OCI-LY1 (cell line): ENCODE data around the gene POLR2E.

Source experiments
- H2AFZ ChIP-seq: fragments of 200-600 bp; sonication (generic), shearing (Covaris generic); 2 replicates; pipeline ENCODE4 v1.6.0; 2014; ENCODE audit warnings: antibody characterized with exemption, mild to moderate bottlenecking, low read length
- H3F3A ChIP-seq: fragments of 200-600 bp; sonication (generic), shearing (Covaris generic); 2 replicates; pipeline ENCODE4 v1.6.0; 2014; ENCODE audit warnings: mild to moderate bottlenecking, antibody characterized with exemption, low read length, moderate library complexity; ENCODE audit not compliant: insufficient read depth
- H3K27ac ChIP-seq: fragments of 200-600 bp; sonication (generic); 2 replicates; pipeline ENCODE4 v1.5.1; 2014; ENCODE audit warnings: low read length, mixed run types, mild to moderate bottlenecking, low read depth; ENCODE audit not compliant: poor library complexity, severe bottlenecking
- H3K27me3 ChIP-seq: fragments of 200-600 bp; sonication (generic); 2 replicates; pipeline ENCODE4 v1.6.0; 2014; ENCODE audit warnings: antibody characterized with exemption, mild to moderate bottlenecking, low read length, moderate library complexity; ENCODE audit not compliant: insufficient read depth
- H3K36me3 ChIP-seq: fragments of 200-600 bp; sonication (generic); 2 replicates; pipeline ENCODE4 v1.6.1; 2014; ENCODE audit warnings: mild to moderate bottlenecking, antibody characterized with exemption, low read length, moderate library complexity, mixed read lengths; ENCODE audit not compliant: insufficient read depth
- H3K4me1 ChIP-seq: fragments of 200-600 bp; sonication (generic); 2 replicates; pipeline ENCODE4 v1.5.1; 2014; ENCODE audit warnings: mild to moderate bottlenecking, low read length, moderate library complexity; ENCODE audit not compliant: insufficient read depth, severe bottlenecking
- H3K4me2 ChIP-seq: fragments of 200-600 bp; sonication (generic), shearing (Covaris generic); 2 replicates; pipeline ENCODE4 v1.6.1; 2014; ENCODE audit warnings: low read length
- H3K4me3 ChIP-seq: fragments of 200-600 bp; sonication (generic); 2 replicates; pipeline ENCODE4 v1.5.1; 2014; ENCODE audit warnings: low read length, low read depth, mild to moderate bottlenecking, mixed read lengths; ENCODE audit not compliant: poor library complexity, severe bottlenecking
- H3K79me2 ChIP-seq: fragments of 200-600 bp; shearing (Covaris generic); 2 replicates; pipeline ENCODE4 v1.6.1; 2016; ENCODE audit warnings: mixed run types, low read length, mixed read lengths; ENCODE audit not compliant: insufficient read depth
- H3K9ac ChIP-seq: fragments of 200-600 bp; sonication (generic), shearing (Covaris generic); 2 replicates; pipeline ENCODE4 v1.6.1; 2014; ENCODE audit warnings: mild to moderate bottlenecking, low read length, mixed read lengths
- H3K9me2 ChIP-seq: fragments of 200-600 bp; sonication (generic), shearing (Covaris generic); 2 replicates; pipeline ENCODE4 v1.6.1; 2014; ENCODE audit warnings: low read depth, mild to moderate bottlenecking, low read length, mixed read lengths
- H3K9me3 ChIP-seq: fragments of 200-600 bp; shearing (Covaris generic); 2 replicates; pipeline ENCODE4 v1.6.1; 2014; ENCODE audit warnings: low read length, mixed read lengths
- H4K20me1 ChIP-seq: fragments of 200-600 bp; sonication (generic), shearing (Covaris generic); 2 replicates; pipeline ENCODE4 v1.6.0; 2016; ENCODE audit warnings: mild to moderate bottlenecking, low read length; ENCODE audit not compliant: insufficient read depth
- CTCF ChIP-seq: fragments of 200-600 bp; sonication (generic), shearing (Covaris generic); IDR thresholded peaks from 2 replicates; pipeline ENCODE4 v1.5.1; 2017; ENCODE audit warnings: mild to moderate bottlenecking, antibody characterized with exemption, low read length, moderate library complexity, mixed read lengths
- EZH2 ChIP-seq: fragments of 200-600 bp; sonication (generic), shearing (Covaris generic); IDR thresholded peaks from 2 replicates; pipeline ENCODE4 v1.8.0; 2017; ENCODE audit warnings: borderline replicate concordance, mixed run types, mild to moderate bottlenecking, antibody characterized with exemption, low read length, moderate library complexity, mixed read lengths

POLR2E gene

GRCh38 chr19:1113030-1113985, 18.1 kb upstream of the POLR2E start:
- no peaks in the 10 kb centered on the region for H3K9me3 ChIP-seq
- H3K4me3 ChIP-seq = no peak overlapping the region
- no peaks in the 10 kb centered on the region for H3K9me2 ChIP-seq
- no peaks in the 10 kb centered on the region for H3K79me2 ChIP-seq
- H4K20me1 ChIP-seq = no peaks in the 10 kb centered on the region
- no peaks in the 10 kb centered on the region for H3K27me3 ChIP-seq
- peaks cover 16% of the 10 kb centered on the region for H3K36me3 ChIP-seq
- H3K27ac ChIP-seq = no peak overlapping the region
- H3K9ac ChIP-seq = no peak overlapping the region
- peaks cover 3% of the 10 kb centered on the region for H3K4me1 ChIP-seq
- H3F3A ChIP-seq = no peaks in the 10 kb centered on the region
- H2AFZ ChIP-seq = no peak overlapping the region
- TF ChIP-seq CTCF (peak; percentile 78), EZH2 (no peak)
- H3K4me2 ChIP-seq = no peak overlapping the region

GRCh38 chr19:1112268-1113029, 17.3 kb upstream of the POLR2E start:
- TF ChIP-seq CTCF (no peak), EZH2 (no peak)
- H3K9ac ChIP-seq = no peak overlapping the region
- H3K4me3 ChIP-seq = no peak overlapping the region
- H3K4me2 ChIP-seq = no peak overlapping the region
- H3K4me1 ChIP-seq = peaks cover 8% of the 10 kb centered on the region
- peaks cover 19% of the 10 kb centered on the region for H3K36me3 ChIP-seq
- H2AFZ ChIP-seq = no peak overlapping the region
- no peak overlapping the region for H3K27ac ChIP-seq
- H3K9me3 ChIP-seq = no peaks in the 10 kb centered on the region
- no peaks in the 10 kb centered on the region for H3K79me2 ChIP-seq
- H4K20me1 ChIP-seq = no peaks in the 10 kb centered on the region
- H3K27me3 ChIP-seq = no peaks in the 10 kb centered on the region
- H3F3A ChIP-seq = no peaks in the 10 kb centered on the region
- no peaks in the 10 kb centered on the region for H3K9me2 ChIP-seq

GRCh38 chr19:1111641-1112267, 16.6 kb upstream of the POLR2E start:
- H3K27ac ChIP-seq = no peak overlapping the region
- H3K4me3 ChIP-seq = no peak overlapping the region
- no peak overlapping the region for H2AFZ ChIP-seq
- peaks cover 14% of the 10 kb centered on the region for H3K36me3 ChIP-seq
- H3F3A ChIP-seq = no peaks in the 10 kb centered on the region
- H3K4me2 ChIP-seq = no peak overlapping the region
- no peaks in the 10 kb centered on the region for H4K20me1 ChIP-seq
- no peak overlapping the region for H3K9ac ChIP-seq
- no peaks in the 10 kb centered on the region for H3K9me2 ChIP-seq
- peaks cover 12% of the 10 kb centered on the region for H3K4me1 ChIP-seq
- no peaks in the 10 kb centered on the region for H3K79me2 ChIP-seq
- no peak for TF ChIP-seq CTCF
- TF ChIP-seq EZH2 = no peak
- H3K27me3 ChIP-seq = no peaks in the 10 kb centered on the region
- no peaks in the 10 kb centered on the region for H3K9me3 ChIP-seq
